Lower lobe of right lung (tissue), 2 donors: ENCODE results near the gene CHMP4B. TPM values are rescaled to one million over a fixed set of nuclear protein-coding genes. Genes with fewer than 3 reads are reported as not detected.

Experiments used
- ATAC-seq, 2 donors: fragments of 200-7000 bp; cut with Tn5 transposase; one replicate each; pipeline ENCODE4 v1.9.1; 2020 to 2022; ENCODE audit warnings: mild to moderate bottlenecking in 2 of 2, moderate library complexity in 2 of 2
- DNase-seq: peaks from one replicate; pipeline ENCODE4 v3.0.0-alpha.2; 2020
- H3K27ac ChIP-seq: fragments of 200-600 bp; one replicate; pipeline ENCODE4 v1.8.0; 2022
- H3K27me3 ChIP-seq: fragments of 200-600 bp; one replicate; pipeline ENCODE4 v1.8.0; 2022; ENCODE audit warnings: low read depth
- H3K36me3 ChIP-seq: fragments of 200-600 bp; one replicate; pipeline ENCODE4 v1.8.0; 2022; ENCODE audit warnings: mild to moderate bottlenecking
- H3K4me1 ChIP-seq: fragments of 200-600 bp; one replicate; pipeline ENCODE4 v1.8.0; 2022
- H3K4me3 ChIP-seq: fragments of 200-600 bp; one replicate; pipeline ENCODE4 v1.8.0; 2022; ENCODE audit warnings: mild to moderate bottlenecking
- H3K9me3 ChIP-seq: fragments of 200-600 bp; one replicate; pipeline ENCODE4 v1.8.0; 2022
- intact Hi-C: fragments of 100-400 bp; cut with DNase I; formaldehyde crosslinking; loops from one replicate; pipeline ENCODE4 v1.11.0; 2022
- total RNA-seq: library from RNA; stranded (reverse); fragmentation: NEBNext Ultra II Directional; extraction: Animal tissue kit (Norgen Biotek cat#: 25700); gene quantifications from one replicate; pipeline ENCODE4 v1.2.1, GENCODE V29; 2021
- TF ChIP-seq, protein P1 (sequence below): fragments of 200-600 bp; IDR thresholded peaks from one replicate; pipeline ENCODE4 v1.8.0; 2022; ENCODE audit warnings: antibody characterized with exemption, mild to moderate bottlenecking
- donor health status: DM: no; HTN: yes; CAD: no; lungs with severe emphysema.

The CHMP4B gene
- total RNA-seq, 1 donor from 2014 or later, result 91.2 TPM

DNA sequence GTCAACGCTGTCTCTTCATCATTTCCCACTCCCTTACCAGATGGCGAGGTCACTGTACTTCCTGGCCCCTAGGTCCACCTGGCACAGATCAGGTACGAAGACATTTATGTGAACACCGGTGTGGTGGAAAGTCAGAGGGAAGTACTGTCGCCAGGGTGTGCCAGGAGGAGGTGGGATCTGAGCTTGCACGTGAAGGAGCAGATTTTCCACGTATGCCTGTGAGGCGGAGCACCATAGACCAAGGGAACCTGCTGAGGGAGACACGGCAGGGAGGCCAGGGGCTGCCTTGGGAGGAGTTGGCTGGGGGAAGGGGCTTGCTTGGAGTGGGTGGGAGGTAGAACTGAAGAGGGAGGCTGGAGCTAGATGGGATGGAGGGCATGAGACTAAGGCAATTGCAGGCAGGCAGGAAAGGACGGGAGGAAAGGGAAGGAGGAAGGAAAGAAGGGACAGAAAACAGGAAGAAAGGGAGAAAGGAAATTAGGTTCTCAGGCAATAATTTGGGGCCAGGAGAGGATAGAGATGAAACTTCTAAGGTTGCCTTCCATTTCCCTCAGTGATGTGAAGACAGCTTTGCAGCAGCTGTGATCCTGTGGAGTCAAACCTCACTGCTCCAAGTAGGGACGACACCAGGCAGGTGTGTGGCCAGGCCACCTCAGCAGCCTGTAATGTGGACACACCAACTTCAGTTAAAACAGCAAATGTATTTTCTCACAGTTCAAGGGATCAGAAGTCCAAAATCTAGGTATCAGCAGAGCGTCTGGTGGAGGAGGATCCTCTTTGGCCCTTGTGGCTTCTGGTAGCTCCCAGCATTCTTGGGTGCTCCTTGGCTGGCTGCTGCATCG is 46.8 kb downstream of the CHMP4B start:
- intact Hi-C loops, result no loop called here
- Histone ChIP-seq H3K27me3 (no peaks in the 10 kb centered on the region), H3K4me1 (peaks cover 24% of the 10 kb centered on the region), H3K9me3 (no peaks in the 10 kb centered on the region), H3K36me3 (peaks cover 51% of the 10 kb centered on the region), H3K4me3 (no peak overlapping the region), H3K27ac (no peak overlapping the region)
- DNase-seq (no peak), ATAC-seq (no peak)
- TF ChIP-seq, protein P1, sequence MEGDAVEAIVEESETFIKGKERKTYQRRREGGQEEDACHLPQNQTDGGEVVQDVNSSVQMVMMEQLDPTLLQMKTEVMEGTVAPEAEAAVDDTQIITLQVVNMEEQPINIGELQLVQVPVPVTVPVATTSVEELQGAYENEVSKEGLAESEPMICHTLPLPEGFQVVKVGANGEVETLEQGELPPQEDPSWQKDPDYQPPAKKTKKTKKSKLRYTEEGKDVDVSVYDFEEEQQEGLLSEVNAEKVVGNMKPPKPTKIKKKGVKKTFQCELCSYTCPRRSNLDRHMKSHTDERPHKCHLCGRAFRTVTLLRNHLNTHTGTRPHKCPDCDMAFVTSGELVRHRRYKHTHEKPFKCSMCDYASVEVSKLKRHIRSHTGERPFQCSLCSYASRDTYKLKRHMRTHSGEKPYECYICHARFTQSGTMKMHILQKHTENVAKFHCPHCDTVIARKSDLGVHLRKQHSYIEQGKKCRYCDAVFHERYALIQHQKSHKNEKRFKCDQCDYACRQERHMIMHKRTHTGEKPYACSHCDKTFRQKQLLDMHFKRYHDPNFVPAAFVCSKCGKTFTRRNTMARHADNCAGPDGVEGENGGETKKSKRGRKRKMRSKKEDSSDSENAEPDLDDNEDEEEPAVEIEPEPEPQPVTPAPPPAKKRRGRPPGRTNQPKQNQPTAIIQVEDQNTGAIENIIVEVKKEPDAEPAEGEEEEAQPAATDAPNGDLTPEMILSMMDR, result no peak

DNA sequence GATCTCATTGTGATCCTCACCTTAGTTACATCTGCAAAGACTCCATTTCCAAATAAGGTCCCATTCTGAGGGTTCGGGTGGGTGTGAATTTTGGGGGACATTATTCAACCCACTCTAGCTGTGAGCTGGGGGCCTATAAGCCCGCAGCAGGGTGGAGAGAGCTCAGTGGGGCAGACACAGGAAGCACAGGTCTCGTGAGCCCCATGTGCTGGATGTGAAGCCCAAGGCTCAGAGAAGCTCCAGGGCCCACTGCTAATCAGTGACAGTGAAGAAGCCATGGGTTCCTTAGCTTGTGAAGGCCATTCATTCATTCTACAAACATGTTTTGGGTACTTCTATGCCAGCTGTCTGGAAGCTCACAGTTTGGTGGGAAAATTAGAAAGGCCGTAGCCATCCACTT is 47.5 kb downstream of the CHMP4B start:
- ATAC-seq, result no peak
- Histone ChIP-seq H3K27ac (no peak overlapping the region), H3K4me3 (no peak overlapping the region), H3K4me1 (peaks cover 25% of the 10 kb centered on the region), H3K9me3 (no peaks in the 10 kb centered on the region), H3K36me3 (peaks cover 45% of the 10 kb centered on the region), H3K27me3 (no peaks in the 10 kb centered on the region)
- TF ChIP-seq, protein P1, result no peak
- DNase-seq, result peak; percentile 7
- intact Hi-C loops, result no loop called here

DNA sequence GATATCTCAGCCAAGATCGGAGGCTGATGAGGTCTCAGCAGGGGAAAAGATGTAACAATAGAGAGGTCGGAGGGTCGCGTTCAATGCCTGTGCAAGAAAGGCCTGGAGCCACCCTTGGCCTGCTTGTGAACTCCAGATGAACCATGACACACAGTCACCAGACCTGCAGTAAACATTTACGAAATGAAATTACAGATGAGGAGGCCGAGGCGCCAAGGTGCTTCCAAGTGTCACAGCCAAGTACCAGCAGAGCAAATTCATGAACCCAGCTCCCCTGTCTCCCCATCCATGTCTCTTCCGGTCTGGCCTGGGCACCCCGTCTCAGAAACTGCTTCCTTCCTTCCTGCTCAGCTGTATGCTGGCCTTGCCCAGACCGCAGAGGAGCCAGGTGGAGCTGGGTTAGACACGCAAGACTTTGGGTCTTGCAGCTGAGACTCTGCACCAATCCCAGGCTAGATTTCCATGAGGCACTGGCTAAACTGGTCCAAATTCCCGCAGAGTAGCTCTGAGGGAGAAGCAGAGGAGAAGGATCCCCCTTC is 48.1 kb downstream of the CHMP4B start:
- H3K36me3 ChIP-seq, result peaks cover 39% of the 10 kb centered on the region
- H3K27ac ChIP-seq, result no peak overlapping the region
- TF ChIP-seq, protein P1, result no peak
- H3K4me3 ChIP-seq, result no peak overlapping the region
- intact Hi-C loops, result no loop called here
- DNase-seq, result peak; percentile 46
- peaks cover 25% of the 10 kb centered on the region for H3K4me1 ChIP-seq
- H3K9me3 ChIP-seq, result no peaks in the 10 kb centered on the region
- no peaks in the 10 kb centered on the region for H3K27me3 ChIP-seq
- ATAC-seq, result no peak

DNA sequence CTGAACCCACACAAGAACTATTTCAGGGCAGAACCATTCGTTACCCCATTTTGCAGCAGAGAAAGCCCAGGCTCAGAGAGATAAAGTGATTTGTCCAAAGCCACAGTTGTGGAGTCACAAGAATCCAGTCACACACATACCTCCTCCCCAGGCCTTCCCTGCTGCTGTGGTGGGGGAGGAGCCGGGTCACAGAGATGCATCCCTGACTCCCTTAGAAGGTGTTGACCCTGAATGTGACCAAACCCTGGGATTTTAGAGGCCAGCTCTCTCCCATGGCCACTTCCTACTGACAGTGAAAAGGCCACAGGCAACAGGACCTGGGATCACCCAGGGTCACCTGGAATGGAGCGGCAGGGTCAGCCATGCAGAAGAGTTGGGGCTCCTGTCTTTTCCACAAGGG is 48.6 kb downstream of the CHMP4B start:
- TF ChIP-seq, protein P1, result no peak
- intact Hi-C loops, result no loop called here
- H3K27me3 ChIP-seq, result no peaks in the 10 kb centered on the region
- no peaks in the 10 kb centered on the region for H3K9me3 ChIP-seq
- H3K36me3 ChIP-seq, result peaks cover 34% of the 10 kb centered on the region
- H3K27ac ChIP-seq, result no peak overlapping the region
- no peak overlapping the region for H3K4me3 ChIP-seq
- H3K4me1 ChIP-seq, result peaks cover 25% of the 10 kb centered on the region
- DNase-seq (no peak), ATAC-seq (no peak)

DNA sequence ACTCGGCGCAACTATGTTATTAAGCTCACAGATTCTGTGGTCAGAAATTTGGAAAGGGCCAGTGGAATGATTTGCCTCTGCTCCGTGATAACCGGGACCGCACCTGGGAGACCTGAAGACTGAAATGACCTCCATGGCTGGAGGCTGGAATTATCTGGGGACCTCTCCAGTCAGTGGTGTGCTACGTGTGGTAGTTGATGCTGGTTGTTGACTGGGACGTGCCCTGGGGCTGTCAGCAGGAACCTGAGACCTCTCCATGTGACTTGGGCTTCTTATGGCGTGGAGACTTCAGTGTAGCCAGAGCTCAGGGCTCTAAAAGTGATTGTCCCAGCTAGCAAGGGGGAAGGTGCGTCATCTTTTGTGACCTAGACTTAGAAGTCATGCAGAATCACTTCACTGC is 50.3 kb downstream of the CHMP4B start:
- DNase-seq, result no peak
- intact Hi-C loops, result no loop called here
- ATAC-seq, result no peak

More for the DNA sequence above, 50.3 kb downstream of the CHMP4B start:
- H3K27me3 ChIP-seq, result no peaks in the 10 kb centered on the region
- peaks cover 17% of the 10 kb centered on the region for H3K36me3 ChIP-seq
- TF ChIP-seq, protein P1, result no peak
- H3K4me1 ChIP-seq, result peaks cover 25% of the 10 kb centered on the region
- H3K9me3 ChIP-seq, result no peaks in the 10 kb centered on the region
- no peak overlapping the region for H3K27ac ChIP-seq
- H3K4me3 ChIP-seq, result no peak overlapping the region
